Fibroblast of lung (primary cell): ENCODE measurements around the gene PHF10.

Experiments used
- CTCF ChIP-seq, 2 donors: IDR thresholded peaks in 1 of 2; conservative IDR thresholded peaks in 1 of 2; 1 replicate in 1 of 2; 2 replicates in 1 of 2; pipeline ENCODE4 v1.5.1; 2011 to 2012; ENCODE audit warnings: low read length in 2 of 2, control low read depth in 1 of 2, inconsistent platforms in 1 of 2, low read depth in 1 of 2, mild to moderate bottlenecking in 1 of 2
- EZH2 ChIP-seq: IDR thresholded peaks from 2 replicates; pipeline ENCODE4 v1.5.1; 2012; ENCODE audit warnings: low read length, control low read depth, mild to moderate bottlenecking; ENCODE audit errors: missing control alignments

- TF ChIP-seq CTCF (conservative IDR thresholded peaks at IDR 0.05 in 1 of 2, IDR thresholded peaks at IDR 0.05 in 1 of 2; ENCODE audit: low read depth in 1 of 2, low read length in 2 of 2) (no peak), EZH2 (no peak)
These were observed 14.1 kb upstream of the PHF10 start for GRCh38 chr6:169738204-169738975.
